NCI-H446 treated with DMSO at 0.1 percent for 48 hours (cell line): ENCODE measurements around the gene ANKRD44.
A peak's percentile ranks its signal among the peaks of the same experiment; 100 is the strongest.

Source experiments
- DNase-seq: peaks from one replicate; lab custom pipeline; 2025; lab: John Stamatoyannopoulos, UW

ANKRD44 gene

DNA sequence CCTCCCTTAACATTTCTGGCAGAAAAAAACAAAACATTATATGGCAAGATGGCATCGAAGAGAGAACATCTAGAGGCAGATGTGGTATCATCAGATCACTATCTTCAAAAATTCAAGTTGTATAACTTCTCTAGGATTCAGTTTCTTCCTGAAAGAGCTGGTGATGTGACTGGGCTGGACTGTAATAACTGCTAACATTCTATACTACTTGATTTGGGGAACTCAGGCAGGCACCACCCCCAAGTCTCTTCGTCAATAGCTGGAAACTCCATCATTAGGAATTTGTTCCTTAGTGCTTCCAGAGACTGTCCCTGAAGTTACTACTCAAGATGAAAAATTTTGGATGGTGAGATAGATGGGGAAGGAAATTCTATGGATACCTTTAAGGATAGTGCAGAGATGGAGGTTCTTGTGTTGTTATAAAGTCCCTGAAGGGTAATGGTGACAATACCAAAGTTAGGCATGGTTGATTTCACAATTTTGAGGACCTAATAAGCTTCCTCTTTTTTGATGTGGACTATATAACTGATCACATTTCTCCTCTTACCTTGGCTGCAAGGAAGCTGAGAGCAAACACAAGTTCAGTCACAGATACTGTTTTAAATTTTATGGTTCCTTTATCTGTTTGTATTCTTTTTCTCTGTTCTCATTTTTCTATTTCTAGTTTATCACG is 324.9 kb downstream of the ANKRD44 start:
- DNase-seq = no peak

DNA sequence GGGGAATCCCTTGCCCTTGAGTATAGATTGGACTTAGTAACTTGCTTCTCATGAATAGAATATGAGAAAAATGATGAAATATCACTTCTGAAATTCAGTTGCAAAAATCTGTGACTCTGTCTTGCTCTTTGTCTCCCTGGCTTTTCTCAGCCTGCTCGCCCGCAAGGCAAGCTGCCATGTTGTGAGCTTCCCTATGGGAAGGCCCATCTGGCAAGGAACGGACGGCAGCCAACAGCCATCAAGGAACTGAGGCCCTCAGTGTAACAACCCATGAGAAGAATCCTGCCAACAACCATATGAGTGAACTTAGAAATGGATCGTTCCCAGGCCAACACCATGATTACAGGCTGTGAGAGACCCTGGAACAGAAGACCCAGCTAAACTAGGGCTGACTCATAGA is 325.7 kb downstream of the ANKRD44 start:
- peak; percentile 90 for DNase-seq

DNA sequence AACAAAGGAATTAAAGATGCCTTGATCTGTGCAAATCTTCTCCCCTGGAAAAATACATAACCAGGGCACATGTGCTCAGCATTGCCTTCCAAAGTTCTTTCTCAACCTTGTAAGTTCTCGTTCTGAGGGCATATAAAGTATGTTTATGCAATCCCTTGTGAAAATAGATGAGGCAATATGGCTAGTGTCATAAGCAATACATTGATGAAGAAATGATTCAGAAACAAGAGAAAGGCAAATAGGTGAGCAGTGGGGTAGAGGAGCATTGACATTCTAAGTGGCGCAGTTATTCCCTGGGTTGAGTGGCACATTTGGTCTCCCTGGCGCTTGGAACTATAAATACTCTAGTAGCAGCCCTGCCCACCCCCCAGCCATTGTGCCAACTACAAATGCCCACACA is 326.6 kb downstream of the ANKRD44 start:
- no peak for DNase-seq

DNA sequence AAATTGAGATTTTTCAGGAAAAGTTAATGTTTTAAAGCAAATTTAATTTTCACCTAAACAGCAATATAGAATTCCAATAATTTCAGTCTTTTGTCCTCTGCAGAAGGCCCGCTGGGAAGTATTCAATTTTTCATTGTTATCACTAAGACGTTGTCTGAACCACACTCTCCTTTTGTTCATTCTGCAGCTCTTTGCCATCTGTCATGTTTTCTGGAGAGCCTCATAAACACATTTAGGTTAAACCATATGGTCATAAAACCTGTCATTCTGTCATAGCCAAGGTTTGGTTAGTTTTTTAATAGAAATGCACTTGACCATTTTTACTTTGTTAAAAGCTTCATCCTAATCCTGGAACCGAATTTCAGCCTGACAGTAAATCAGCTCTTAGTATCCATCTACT is 330.1 kb downstream of the ANKRD44 start:
- DNase-seq = peak; percentile 85

DNA sequence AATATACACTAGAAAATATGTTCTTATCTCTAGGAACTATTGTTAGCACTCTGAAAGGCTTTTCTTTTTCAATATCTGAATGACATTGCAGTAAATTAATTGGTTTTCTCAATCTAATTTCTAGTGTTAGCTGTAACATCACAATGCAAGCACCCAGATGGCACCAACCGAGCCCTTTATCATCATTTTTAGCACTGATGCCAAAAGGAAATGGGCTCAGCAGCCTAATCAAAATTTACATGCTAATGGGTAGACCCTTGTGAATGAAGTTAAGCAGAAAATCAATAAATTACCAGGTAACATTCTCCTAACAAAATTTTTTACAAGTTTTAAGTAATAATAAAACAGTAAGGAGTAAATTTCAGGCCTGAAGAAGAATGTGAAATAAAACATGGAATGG is 330.6 kb downstream of the ANKRD44 start:
- DNase-seq = peak; percentile 49

DNA sequence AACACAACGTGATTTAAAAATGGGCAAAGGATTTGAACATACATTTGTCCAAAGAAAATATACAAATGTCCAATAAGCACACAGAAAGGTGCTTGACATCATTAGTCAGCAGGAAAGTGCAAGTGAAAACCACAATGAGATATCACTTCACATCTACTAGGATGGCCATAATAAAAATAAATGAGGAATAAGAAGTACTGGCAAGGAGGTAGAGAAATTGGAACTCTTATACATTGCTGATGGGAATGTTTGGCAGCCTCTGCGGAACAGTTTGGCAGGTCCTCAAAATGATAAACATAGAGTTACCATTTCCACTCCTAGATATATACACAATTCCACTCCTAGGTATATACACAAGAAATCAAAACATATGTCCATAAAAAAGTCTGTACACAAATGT is 333.1 kb downstream of the ANKRD44 start:
- peak; percentile 39 for DNase-seq

DNA sequence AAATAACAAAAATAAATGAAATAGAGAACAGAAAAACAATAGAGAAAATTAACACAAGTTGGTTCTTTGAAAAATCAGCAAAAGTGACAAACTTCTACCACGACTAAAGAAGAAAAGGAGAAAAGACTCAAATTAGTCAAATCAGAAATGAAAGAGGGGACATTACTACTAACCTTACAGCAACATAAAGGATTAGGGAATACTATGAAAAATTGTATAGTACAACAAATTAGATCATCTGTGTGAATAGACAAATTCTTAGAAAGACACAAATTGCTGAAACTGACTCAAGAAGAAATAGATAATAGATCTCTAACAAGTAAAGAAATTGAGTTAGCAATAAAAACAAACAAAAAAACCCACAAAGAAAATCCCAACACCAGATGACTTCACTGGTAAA is 335.6 kb downstream of the ANKRD44 start:
- DNase-seq = no peak

DNA sequence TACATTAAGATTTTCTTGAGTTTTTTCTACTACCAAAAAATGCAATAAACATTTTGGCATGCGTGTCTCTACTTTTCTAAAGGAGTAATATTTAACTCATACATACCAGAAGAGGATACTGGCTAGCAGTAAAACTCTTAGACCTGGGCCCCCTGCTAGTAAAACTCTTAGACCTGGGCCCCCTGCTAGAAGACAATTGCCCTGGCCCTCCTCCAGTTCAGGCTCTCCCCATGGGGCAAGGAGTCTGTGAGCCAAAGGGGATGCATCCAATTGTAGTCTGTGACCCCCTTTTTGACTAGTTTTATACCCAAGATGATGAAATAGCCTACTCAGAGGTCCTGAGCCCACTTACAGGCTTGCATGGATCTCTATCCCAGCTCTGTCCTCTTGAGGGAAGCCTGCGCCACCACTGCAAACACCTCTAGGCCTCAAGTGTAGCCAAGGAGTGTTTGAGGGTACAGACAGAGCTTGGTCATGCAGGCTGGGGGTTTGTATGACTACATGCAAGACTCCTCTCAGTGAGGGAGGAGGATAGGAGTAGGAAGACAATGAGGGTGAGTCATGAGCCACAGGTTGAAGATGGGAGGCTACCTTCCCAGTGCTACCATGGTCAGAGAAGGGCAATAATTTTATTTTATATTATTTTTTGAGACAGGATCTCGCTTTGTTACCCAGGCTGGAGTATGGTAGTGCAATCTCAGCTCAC is 338.9 kb downstream of the ANKRD44 start:
- DNase-seq = no peak

DNA sequence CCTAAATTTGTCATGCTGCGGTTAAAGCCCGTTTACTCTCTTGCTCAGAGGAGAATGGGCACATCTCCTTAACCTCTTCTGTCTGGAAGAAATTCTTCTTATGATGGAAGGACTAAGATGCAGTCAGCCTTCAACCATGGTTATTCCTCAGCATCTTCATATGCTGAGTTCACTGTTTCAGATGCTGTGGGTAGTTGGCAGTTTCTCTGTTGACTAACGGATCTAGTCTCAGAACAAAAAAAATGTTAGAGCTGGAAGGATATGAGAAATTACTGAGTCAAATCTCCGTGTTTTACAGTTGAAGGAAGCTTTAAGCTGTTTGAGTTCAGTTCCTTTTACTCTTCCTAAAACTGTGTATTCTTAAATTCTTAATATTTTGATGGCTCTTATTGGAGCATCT is 340.5 kb downstream of the ANKRD44 start:
- no peak for DNase-seq

DNA sequence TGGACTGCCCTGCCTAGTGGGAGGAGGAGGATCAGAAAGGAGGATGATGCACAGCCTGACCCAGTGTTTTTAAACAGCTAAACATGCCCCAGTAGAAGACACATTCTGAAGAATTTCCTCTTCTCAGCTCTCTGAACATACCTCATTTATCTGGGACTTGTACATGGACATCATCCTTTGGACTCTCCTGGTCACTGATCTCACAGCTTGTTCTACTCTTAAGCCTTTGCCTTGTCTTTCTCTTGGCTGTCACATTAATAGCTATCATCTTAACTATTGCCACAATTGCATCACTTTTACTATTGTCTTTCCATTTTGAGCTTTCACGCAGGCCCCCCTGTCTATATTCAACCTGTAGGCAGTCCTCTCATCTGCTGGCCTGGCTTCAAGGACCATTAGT is 342.1 kb downstream of the ANKRD44 start:
- no peak for DNase-seq

DNA sequence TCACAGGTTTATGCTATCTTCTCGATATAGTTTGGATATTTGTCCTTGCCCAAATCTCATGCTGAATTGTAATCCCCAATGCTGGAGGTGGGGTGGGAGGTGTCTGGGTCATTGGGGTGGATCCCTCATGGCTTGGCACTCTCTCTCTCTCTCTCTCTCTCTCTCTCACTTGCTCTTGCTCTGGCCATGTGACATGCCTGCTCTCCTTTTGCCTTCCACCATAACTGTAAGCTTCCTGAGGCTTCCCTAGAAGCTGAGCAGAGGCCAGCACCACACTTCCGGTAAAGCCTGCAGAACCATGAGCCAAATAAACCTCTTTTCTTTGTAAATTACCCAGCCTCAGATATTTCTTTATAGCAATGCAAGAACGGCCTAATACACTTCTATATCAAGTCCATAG is 342.8 kb downstream of the ANKRD44 start:
- DNase-seq = no peak

DNA sequence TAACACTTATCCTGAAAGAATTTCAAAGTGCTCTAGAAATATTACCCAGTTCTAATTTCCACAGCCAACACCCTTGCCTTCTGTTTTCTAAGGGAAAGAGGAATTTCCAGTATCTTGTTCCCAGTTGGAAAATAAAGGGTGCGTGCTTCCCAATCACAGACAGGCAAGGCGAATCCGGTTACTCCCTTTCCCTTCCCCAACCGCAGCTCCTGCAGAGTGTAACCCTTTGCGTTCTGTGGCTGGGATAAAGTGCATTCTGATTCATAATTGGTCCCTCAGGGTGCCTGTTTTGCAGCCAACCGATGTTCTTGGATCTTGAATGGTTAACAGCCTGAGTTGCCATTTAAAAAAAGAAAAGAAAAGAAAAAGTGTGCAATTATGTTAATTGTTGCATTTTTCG is 343.5 kb downstream of the ANKRD44 start:
- no peak for DNase-seq

DNA sequence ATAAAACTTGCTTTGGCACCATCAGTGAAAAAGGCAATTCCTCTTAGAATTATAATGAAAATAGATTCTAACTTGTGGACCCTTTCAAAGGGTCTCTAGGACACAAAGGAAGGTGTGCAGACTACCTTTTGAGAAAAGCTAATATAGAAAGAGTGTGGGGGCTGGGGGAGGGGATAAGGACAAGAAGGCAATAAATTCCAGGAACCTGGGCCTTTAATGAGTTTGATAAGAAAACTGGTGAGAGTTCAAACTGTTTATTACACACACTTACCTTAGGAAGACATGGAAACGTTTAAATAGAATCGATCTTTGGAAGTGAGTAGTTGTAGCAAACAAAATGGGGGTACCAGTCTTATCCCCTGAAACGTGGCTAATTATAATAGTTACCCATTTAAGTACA is 344.5 kb downstream of the ANKRD44 start:
- DNase-seq = no peak

DNA sequence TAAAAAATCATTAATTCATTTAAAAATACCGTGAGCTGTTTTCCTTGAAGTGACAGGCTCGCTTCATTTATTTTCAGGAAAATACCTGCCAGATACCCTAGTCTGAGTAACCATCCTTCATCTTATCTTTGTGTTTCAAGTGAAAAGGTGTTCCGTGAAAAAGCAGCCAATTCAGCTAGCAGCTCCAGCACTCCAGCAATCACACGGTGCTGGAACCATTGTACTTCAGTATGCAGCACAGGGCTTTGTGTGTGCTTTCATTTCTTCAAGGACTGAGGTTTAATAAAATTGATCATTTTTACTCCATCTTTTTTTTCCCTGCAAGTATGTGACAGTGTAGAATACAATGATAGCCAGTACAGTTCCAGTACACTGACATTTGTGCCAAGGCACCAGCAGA is 344.9 kb downstream of the ANKRD44 start:
- DNase-seq = no peak

DNA sequence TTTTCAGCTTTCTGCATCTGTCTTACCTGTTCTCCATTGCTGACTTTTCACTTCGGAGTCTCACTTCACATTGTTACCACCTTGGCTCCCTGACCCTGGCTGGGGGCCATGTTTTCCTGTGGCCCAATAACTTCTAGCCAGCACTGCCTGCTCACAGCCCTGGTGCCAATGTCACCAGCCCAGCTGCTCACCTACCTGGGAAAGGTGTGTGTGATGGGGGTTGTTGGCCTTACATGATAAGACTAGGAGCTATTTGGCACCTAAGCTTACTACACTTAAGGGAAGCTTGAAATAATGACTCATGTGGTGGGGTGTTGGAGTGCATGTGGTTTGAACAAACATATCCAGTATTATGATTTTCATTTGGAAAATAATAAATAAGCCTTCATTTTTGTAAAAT is 346.6 kb downstream of the ANKRD44 start:
- no peak for DNase-seq

DNA sequence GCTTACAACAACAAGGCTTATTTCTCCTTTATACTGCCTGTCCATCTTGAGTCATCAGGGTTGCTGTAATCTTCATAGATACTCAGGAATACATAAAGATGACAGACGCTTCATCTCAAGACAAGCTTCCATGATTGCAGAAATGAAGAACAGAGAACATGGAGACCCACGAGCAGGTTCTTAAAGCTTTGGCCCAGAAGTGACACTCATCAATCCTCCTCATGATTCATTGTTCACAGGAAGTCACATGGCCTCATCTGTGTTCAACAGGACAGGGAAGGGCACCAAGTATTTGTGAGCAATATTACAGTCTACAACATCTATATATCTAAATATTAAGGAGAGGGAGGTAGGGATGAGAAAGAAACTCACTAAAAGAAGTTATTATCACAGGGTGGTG is 347.5 kb downstream of the ANKRD44 start:
- no peak for DNase-seq

DNA sequence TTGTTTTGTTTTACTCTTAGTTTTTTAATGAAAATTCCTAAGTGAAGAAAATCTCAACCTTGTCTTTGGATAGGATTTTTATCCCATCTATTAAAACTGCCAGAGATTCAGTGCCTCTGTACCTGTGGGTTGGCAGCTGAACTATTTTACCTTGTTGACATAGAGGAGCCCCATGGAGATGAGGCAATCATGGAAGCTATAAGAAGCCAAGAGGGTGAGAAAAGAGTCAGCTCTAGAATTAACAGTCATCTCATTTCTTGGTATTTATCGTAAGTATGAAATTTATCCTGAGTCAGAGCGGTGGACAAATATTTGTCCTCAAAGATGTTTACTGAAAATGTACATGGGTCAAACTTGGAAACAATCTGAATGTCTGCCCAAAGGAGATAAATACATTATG is 348.3 kb downstream of the ANKRD44 start:
- no peak for DNase-seq

DNA sequence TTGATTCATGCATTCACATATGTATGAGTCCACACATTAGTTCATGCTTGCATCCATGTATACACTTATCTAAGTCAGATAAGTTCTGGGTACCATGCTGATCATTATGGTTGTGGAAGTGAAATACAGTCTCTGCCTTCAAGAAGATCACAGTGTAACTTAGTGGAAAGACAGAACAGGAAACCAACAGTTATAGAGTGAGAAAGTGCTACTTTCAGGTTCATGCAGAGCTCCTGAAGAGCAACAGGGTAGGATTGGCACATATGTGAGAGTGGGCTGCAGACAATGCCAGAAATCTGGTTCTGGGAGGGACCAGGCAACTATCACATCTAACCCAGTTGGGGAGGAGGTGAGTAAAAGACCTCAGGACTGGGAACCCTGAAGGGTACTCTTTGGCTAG is 348.7 kb downstream of the ANKRD44 start:
- DNase-seq = no peak

DNA sequence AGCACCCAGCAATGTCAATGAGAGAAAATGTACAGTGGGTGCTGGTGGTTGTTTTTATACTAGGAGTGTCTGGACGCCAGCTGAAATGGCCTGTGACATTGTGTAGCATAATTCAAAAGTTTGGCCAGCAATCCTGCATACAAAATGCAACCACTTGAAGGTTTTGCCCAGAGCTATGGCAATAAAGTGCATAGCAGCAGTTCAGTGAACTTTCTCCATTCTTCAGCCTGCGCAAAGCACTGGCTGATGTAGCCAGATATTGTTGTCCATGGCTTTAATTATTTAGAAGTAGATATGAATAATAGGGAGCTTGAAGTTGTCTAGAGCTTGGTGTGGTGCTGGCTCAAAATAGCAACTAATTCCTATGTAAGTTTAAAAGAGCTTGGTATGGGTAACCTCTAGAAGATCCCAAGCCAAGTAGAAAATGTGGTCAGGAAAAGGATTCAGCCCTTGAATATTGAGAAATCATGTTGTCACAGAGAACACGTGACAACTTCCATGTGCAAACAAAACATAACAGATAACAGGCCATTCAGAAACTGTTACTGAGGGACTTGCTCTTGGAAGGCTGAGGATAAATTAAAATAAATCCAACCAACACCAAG is 350.7 kb downstream of the ANKRD44 start:
- no peak for DNase-seq

DNA sequence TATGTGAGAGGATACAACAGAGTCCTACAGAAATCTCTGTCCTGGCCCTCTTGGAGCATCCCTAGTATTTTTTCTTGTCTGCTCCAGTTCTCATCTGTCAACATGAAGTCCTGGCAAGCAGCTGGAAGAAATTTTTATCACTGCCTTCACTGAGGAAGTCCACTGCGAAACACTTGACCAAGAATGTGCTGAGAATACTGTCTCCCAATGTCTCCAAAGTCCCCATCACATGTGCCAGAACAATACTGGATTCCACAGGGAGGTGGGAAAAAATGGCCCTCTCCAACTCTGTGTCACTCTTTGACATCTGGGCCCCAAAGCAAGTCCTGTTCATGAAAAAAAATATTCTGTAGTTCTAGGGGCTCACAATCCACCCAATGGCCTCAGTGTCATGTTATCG is 351.3 kb downstream of the ANKRD44 start:
- no peak for DNase-seq

DNA sequence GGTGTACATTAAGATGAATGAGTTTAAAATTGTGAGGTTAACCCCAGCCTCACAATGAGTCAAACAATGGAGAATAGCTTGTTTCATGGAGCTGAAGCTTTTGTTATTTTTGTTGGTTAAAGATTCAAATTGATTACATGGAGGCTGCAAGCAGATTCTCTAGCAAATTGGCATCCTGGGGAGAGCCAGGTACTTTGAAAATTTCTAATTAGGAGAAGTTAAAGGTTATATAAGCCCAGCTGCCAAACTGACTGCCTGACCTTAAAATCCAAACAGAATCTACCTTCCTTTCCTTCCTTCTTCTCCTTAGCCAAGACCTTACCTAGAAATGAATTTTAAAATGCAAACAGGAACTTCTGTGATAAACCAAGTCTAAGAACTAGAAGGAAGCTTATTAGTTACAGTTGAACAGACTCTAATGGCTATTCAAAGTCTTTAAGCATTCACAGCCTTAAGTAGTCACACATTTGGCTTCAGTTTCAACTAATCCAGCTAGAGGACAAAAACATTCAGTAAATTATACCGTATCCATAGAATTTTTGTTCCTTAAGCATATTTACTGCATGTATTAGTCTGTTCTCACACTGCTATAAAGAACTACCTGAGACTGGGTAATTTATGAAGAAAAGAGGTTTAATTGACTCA is 352.6 kb downstream of the ANKRD44 start:
- DNase-seq = no peak

DNA sequence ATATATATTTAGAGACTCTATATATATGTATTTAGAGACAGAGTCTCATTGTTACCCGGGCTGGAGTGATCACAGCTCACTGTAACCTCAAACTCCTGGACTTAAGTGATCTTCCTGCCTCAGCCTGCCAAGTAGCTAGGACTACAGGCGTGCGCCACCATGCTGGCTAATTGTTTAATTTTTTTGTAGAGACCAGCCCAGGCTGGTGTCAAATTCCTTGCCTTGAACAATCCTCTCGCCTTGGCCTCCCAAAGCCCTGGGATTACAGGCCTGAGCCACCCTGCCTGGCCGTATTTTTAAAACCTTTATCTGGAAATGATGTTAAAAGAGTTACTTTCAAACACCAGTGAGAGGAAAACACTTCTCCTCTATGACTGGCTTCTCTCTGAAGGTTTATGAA is 353.1 kb downstream of the ANKRD44 start:
- DNase-seq = no peak

DNA sequence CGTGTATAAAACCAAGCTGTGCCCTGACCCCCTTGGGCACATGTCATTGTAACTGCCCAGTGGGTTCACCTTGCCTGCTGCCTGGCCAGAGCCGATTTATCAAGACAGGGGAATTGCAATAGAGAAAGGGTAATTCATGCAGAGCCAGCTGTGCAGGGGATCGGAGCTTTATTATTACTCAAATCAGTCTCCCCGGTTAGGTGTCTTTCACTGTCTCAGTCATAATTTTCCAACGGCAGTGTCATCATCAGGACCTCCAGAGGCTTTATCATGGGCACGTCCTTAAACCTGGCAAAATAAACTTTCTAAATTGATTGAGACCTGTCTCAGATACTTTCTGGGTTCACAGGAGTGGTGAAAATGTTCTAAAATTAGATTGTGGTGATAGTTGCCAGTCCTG is 354.5 kb downstream of the ANKRD44 start:
- no peak for DNase-seq
